NCI-H1436 (cell line): ENCODE data around the gene FLYWCH1.
A peak's percentile ranks its signal among the peaks of the same experiment; 100 is the strongest.

Source experiments
- DNase-seq: peaks from one replicate; lab custom pipeline; 2025; lab: John Stamatoyannopoulos, UW

FLYWCH1 gene, protein sequence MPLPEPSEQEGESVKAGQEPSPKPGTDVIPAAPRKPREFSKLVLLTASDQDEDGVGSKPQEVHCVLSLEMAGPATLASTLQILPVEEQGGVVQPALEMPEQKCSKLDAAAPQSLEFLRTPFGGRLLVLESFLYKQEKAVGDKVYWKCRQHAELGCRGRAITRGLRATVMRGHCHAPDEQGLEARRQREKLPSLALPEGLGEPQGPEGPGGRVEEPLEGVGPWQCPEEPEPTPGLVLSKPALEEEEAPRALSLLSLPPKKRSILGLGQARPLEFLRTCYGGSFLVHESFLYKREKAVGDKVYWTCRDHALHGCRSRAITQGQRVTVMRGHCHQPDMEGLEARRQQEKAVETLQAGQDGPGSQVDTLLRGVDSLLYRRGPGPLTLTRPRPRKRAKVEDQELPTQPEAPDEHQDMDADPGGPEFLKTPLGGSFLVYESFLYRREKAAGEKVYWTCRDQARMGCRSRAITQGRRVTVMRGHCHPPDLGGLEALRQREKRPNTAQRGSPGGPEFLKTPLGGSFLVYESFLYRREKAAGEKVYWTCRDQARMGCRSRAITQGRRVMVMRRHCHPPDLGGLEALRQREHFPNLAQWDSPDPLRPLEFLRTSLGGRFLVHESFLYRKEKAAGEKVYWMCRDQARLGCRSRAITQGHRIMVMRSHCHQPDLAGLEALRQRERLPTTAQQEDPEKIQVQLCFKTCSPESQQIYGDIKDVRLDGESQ

DNA sequence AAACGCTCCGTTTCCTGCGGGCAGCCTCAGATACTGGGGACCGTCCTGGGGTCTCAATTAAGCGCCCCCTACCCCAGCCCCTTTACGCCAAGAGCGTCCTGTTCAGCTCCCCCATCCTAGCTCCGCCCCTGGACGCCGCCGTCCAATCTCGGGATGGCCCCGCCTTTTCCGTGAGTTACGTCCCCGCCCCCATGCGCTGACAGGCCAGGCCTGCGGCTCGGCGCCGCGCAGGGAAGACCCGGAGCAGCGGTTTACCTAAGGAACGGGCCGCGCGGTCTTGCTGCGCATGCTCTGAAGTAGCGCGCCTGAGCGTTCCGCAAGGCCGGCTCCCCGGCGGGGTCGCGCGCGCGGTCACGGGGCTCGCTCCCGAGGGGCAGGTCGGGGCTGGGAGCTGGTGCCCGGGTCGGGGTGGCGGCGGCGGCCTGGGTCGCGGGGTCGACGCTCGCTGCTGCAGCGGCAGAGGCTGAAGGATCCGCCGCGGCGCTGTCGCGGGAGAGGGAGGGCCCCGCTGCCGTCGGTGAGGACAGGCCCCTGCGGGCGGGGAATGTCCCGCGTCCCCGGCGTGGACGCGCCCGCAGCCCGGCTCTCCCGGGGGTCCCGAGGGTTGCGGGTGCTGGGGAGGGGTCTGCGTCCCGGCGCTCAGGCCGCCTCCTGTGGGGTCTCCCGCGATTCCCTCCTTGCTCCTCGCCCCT is at the start of gene FLYWCH1:
Gene FLYWCH1 (plus strand): TSS at position 294 of the 692 bp plus-strand sequence. CDS start 17,755 bp downstream, outside the sequence.
- peak; percentile 98 for DNase-seq

- no peak for DNase-seq
Measured at GRCh38 chr16:2865651-2866050, 46.1 kb upstream of the FLYWCH1 start.

GRCh38 chr16:2866431-2866830 is 45.3 kb upstream of the FLYWCH1 start:
- no peak for DNase-seq

- DNase-seq: no peak
Measured at GRCh38 chr16:2867661-2867986, 44.1 kb upstream of the FLYWCH1 start.

GRCh38 chr16:2867987-2868789 is 43.5 kb upstream of the FLYWCH1 start:
- DNase-seq: peak; percentile 88

DNA sequence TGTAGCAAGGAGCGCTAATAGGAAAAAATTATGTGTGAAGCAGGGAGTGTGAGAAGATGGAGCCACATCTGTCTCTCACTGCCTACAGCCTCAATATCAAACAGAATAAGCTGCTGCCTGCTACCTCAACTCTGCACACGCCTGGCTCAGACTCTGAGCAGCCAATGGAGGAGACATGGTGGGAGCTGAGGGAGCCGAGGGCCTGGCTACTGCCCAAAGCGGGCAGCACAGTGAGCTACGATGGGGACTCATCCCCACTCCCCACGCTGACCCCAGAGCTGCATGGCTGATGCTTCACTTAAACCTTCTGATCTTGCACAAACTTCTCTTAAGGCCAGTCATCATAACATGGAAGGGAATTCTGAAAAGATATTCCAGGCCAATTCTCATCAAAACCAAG is 39.8 kb upstream of the FLYWCH1 start:
- DNase-seq: no peak

DNA sequence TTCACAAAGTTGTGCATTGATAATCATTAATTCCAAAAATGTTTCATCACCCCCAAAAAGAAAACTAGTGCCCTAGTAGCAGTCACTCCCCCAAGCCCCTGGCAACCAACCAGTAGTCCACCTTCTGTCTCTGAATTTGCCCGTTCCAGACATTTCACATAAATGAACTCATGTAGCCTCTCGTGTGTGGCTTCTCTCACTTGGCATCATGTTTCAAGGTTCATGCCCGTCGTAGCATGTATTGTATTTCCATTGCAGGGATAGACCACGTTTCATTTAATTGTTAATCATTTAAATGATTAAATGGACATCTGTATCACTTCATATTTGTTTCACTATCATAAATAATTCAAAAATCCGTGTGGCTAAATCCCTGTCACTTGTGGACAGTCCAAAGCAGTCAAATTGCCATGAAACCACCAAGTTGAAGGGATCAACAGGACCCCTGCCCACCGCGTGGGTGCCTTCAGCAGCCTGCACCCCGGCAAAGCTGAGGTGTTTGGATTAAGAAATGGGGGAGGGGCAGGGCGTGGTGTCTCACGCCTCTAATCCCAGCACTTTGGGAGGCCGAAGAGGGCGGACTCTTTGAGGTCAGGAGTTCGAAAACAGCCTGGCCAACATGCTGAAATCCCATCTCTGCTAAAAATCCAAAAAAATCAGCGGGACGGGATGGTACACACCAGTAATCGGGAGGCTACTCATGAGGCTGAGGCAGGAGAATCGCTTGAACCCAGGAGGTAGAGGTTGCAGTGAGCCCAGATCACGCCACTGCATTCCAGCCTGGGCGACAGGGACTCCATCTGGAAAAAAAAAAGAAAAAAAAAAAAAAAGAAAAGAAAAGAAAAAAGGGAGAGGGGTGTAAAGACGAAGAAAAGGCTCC is 37.5 kb upstream of the FLYWCH1 start:
- DNase-seq: no peak

GRCh38 chr16:2874912-2875362 is 36.8 kb upstream of the FLYWCH1 start:
- peak; percentile 60 for DNase-seq

DNA sequence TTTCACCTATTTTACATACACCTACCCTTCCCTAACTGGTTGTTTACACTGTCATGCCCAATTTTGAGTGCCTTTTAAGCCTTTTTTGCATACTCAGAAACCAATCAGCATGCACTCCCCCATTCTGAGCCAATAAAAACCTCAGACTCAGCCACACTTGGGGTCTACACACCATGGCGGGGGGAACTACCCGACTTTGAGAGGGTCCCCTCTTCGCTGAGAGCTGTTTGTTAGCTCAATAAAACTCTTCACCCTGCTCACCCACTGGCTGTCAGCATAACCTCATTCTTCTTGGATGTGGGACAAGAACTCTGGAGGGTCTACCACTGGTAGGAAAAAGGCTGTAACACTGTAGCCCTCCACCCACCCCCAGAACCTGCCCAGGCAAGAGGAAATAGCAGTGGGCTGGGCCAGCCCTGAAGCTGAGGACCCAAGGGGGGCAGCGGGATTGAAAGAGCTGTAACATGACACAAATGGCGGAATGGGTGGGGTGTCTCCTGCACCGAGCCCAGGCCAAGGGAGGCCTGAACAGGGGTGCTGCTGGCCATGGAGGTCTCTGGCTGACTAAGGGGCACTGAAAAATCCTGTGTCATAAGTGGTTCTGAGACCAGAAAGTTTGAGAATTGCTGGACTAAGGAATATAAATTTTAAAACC is 31.8 kb upstream of the FLYWCH1 start:
- no peak for DNase-seq

- DNase-seq: no peak
Measured at GRCh38 chr16:2881783-2882649, 29.7 kb upstream of the FLYWCH1 start.

- peak; percentile 97 for DNase-seq
Measured at GRCh38 chr16:2882650-2883457, 28.9 kb upstream of the FLYWCH1 start, which contains the start of gene FLYWCH2. Gene FLYWCH2 (plus strand): TSS chr16:2883215. CDS start chr16:2896450, 13,235 bp downstream.

GRCh38 chr16:2883458-2883908 is 28.2 kb upstream of the FLYWCH1 start:
- DNase-seq: no peak

DNA sequence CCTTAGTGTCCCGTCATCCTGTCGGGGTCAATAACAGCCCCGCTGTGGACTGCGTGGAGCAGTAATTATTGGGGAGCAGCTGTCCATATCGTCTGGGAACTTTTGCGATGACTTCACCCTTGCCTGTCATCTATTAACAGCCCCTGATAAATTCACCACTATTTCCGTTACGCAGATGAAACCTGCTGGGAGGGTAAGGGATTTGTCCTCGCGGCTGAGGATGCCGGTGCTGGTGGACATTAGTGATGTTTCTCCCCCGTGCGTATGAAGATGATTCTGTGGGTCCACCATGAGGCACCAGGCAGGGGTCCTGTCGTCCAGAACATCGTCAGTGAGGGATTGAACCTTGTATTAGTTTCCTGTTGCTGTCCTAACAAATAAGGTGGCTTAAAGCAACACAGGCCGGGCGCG is 27.7 kb upstream of the FLYWCH1 start:
- no peak for DNase-seq

- no peak for DNase-seq
Measured at GRCh38 chr16:2894231-2894630, 17.5 kb upstream of the FLYWCH1 start.

DNA sequence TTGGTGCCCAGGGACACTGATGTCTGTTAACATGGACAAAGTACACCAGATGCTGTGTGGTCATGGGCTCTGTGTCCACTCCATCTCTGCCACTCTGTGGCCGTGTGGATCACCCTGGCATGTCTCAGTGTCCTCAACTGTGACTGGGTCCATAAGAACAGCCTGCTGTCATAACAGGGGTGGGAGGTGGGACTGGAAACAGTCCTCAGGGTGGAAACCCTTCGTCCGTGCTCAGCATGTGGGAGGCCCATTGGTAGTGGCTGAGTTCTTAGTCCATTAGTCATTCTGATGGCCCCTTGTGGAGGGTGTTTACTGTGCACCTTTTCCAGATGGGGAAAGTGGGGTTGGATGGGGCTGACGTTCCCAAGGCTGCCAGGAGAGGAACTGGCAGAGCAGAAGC is 15.9 kb upstream of the FLYWCH1 start:
- DNase-seq: no peak

GRCh38 chr16:2896480-2897010 is 15.2 kb upstream of the FLYWCH1 start:
- no peak for DNase-seq

GRCh38 chr16:2897110-2897509 is 14.6 kb upstream of the FLYWCH1 start:
- no peak for DNase-seq
